Testis (tissue), 2 donors: Measurements from ENCODE around the gene DENND2D.

ENCODE experiments used
- CTCF ChIP-seq, 3 experiments: fragments of 450-650 bp in 2 of 3; fragments of 200-600 bp in 1 of 3; sonication (generic) in 1 of 3; IDR thresholded peaks; one replicate each; pipeline ENCODE4 v1.5.1; 2016 to 2019; ENCODE audit warnings: antibody characterized with exemption in 3 of 3, mild to moderate bottlenecking in 2 of 3, moderate library complexity in 1 of 3
- POLR2A ChIP-seq: fragments of 450-650 bp; IDR thresholded peaks from one replicate; pipeline ENCODE4 v1.6.1; 2017; ENCODE audit warnings: antibody characterized with exemption, mild to moderate bottlenecking, moderate library complexity

- TF ChIP-seq CTCF (IDR thresholded peaks at IDR 0.05), result no peak
- no peak for TF ChIP-seq POLR2A
These were observed 33.8 kb upstream of the DENND2D start for GRCh38 chr1:111234258-111234657.
